Measurements from ENCODE around the gene SF3B5.

DNA sequence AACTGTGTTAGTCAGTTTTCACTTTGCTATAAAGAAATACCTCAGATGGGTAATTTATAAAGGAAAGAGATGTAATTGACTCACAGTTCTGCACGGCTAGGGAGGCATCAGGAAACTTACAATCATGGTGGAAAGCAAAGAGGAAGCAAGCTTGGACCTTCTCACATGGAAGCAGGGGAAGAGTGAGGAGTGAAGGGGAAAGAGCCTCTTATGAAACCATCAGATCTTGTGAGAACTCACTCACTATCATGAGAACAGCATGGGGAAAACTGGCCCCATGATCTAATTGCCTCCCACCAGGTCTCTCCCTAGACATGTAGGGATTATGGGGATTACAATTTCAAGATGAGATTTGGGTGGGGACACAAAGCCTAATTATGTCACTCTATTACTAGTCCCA, 46.0 kb downstream of the SF3B5 start:
- TF ChIP-seq, protein P1, sequence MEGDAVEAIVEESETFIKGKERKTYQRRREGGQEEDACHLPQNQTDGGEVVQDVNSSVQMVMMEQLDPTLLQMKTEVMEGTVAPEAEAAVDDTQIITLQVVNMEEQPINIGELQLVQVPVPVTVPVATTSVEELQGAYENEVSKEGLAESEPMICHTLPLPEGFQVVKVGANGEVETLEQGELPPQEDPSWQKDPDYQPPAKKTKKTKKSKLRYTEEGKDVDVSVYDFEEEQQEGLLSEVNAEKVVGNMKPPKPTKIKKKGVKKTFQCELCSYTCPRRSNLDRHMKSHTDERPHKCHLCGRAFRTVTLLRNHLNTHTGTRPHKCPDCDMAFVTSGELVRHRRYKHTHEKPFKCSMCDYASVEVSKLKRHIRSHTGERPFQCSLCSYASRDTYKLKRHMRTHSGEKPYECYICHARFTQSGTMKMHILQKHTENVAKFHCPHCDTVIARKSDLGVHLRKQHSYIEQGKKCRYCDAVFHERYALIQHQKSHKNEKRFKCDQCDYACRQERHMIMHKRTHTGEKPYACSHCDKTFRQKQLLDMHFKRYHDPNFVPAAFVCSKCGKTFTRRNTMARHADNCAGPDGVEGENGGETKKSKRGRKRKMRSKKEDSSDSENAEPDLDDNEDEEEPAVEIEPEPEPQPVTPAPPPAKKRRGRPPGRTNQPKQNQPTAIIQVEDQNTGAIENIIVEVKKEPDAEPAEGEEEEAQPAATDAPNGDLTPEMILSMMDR (conservative IDR thresholded peaks at IDR 0.05 in 1 of 2, IDR thresholded peaks at IDR 0.05 in 1 of 2; ENCODE audit: extremely low read depth in 1 of 2, insufficient read depth in 1 of 2, low read depth in 1 of 2, low read length in 2 of 2) = no peak
- no peak for TF ChIP-seq EZH2 (IDR thresholded peaks at IDR 0.05; ENCODE audit: borderline replicate concordance, low read length)

Data from mammary epithelial cell (primary cell).